ENCODE results near the gene ADAMTSL1.

The ADAMTSL1 gene

GRCh38 chr9:18666986-18667772 lies 193.2 kb downstream of the ADAMTSL1 start:
- Histone ChIP-seq H2AFZ (ENCODE audit: low read depth, low read length) (no peak overlapping the region), H3K4me2 (ENCODE audit: insufficient read depth, low read length) (no peak overlapping the region)
- DNase-seq: no peak

GRCh38 chr9:18668944-18669343 lies 195.0 kb downstream of the ADAMTSL1 start:
- no peak for TF ChIP-seq CTCF (IDR thresholded peaks at IDR 0.05; ENCODE audit: borderline replicate concordance, extremely low read depth, low read length, poor library complexity, severe bottlenecking)
- no peak for TF ChIP-seq EZH2 (IDR thresholded peaks at IDR 0.05; ENCODE audit: borderline replicate concordance, low read depth, low read length, severe bottlenecking)
- Histone ChIP-seq H4K20me1 (ENCODE audit: insufficient read depth, low read length) (no peaks in the 10 kb centered on the region), H3K4me1 (ENCODE audit: insufficient read depth, low read length) (no peaks in the 10 kb centered on the region), H3K27me3 (ENCODE audit: insufficient read depth, low read length, poor library complexity) (peaks cover 3% of the 10 kb centered on the region), H3K79me2 (ENCODE audit: insufficient read depth, low read length) (no peaks in the 10 kb centered on the region), H3K27ac (ENCODE audit: low read length) (no peak overlapping the region), H2AFZ (ENCODE audit: low read depth, low read length) (no peak overlapping the region), H3K9ac (ENCODE audit: low read depth, low read length) (no peak overlapping the region), H3K36me3 (ENCODE audit: insufficient read depth, low read length) (no peaks in the 10 kb centered on the region), H3K9me3 (ENCODE audit: insufficient read depth, low read length, severe bottlenecking) (no peaks in the 10 kb centered on the region), H3K4me2 (ENCODE audit: insufficient read depth, low read length) (no peak overlapping the region), H3K4me3 (ENCODE audit: low read depth in 1 of 2, low read length in 2 of 2) (no peak overlapping the region)
- no peak for DNase-seq
- no peak for ATAC-seq (ENCODE audit: insufficient read depth, low read depth)

More at GRCh38 chr9:18666986-18667772, 193.2 kb downstream of the ADAMTSL1 start:
- H3K27ac ChIP-seq (ENCODE audit: low read length): no peak overlapping the region
- H3K4me3 ChIP-seq (ENCODE audit: low read depth in 1 of 2, low read length in 2 of 2): no peak overlapping the region
- TF ChIP-seq CTCF (IDR thresholded peaks at IDR 0.05; ENCODE audit: borderline replicate concordance, extremely low read depth, low read length, poor library complexity, severe bottlenecking) (no peak), EZH2 (IDR thresholded peaks at IDR 0.05; ENCODE audit: borderline replicate concordance, low read depth, low read length, severe bottlenecking) (no peak)
- ATAC-seq (ENCODE audit: insufficient read depth, low read depth): no peak
- no peaks in the 10 kb centered on the region for H3K9me3 ChIP-seq (ENCODE audit: insufficient read depth, low read length, severe bottlenecking)
- no peaks in the 10 kb centered on the region for H3K36me3 ChIP-seq (ENCODE audit: insufficient read depth, low read length)
- H3K4me1 ChIP-seq (ENCODE audit: insufficient read depth, low read length): no peaks in the 10 kb centered on the region
- H4K20me1 ChIP-seq (ENCODE audit: insufficient read depth, low read length): no peaks in the 10 kb centered on the region
- no peak overlapping the region for H3K9ac ChIP-seq (ENCODE audit: low read depth, low read length)
- H3K27me3 ChIP-seq (ENCODE audit: insufficient read depth, low read length, poor library complexity): peaks cover 3% of the 10 kb centered on the region
- no peaks in the 10 kb centered on the region for H3K79me2 ChIP-seq (ENCODE audit: insufficient read depth, low read length)

- H3K27ac ChIP-seq (ENCODE audit: low read length): no peak overlapping the region
These were observed 198.8 kb downstream of the ADAMTSL1 start for GRCh38 chr9:18672706-18673105.

More at GRCh38 chr9:18672706-18673105, 198.8 kb downstream of the ADAMTSL1 start:
- H3K36me3 ChIP-seq (ENCODE audit: insufficient read depth, low read length): no peaks in the 10 kb centered on the region
- no peaks in the 10 kb centered on the region for H3K9me3 ChIP-seq (ENCODE audit: insufficient read depth, low read length, severe bottlenecking)
- H3K79me2 ChIP-seq (ENCODE audit: insufficient read depth, low read length): no peaks in the 10 kb centered on the region
- H3K4me3 ChIP-seq (ENCODE audit: low read depth in 1 of 2, low read length in 2 of 2): no peak overlapping the region
- TF ChIP-seq CTCF (IDR thresholded peaks at IDR 0.05; ENCODE audit: borderline replicate concordance, extremely low read depth, low read length, poor library complexity, severe bottlenecking) (no peak), EZH2 (IDR thresholded peaks at IDR 0.05; ENCODE audit: borderline replicate concordance, low read depth, low read length, severe bottlenecking) (no peak)
- no peak overlapping the region for H3K4me2 ChIP-seq (ENCODE audit: insufficient read depth, low read length)
- peaks cover 3% of the 10 kb centered on the region for H3K27me3 ChIP-seq (ENCODE audit: insufficient read depth, low read length, poor library complexity)
- ATAC-seq (ENCODE audit: insufficient read depth, low read depth) (no peak), DNase-seq (no peak)
- no peaks in the 10 kb centered on the region for H4K20me1 ChIP-seq (ENCODE audit: insufficient read depth, low read length)
- H3K9ac ChIP-seq (ENCODE audit: low read depth, low read length): no peak overlapping the region
- H3K4me1 ChIP-seq (ENCODE audit: insufficient read depth, low read length): no peaks in the 10 kb centered on the region
- no peak overlapping the region for H2AFZ ChIP-seq (ENCODE audit: low read depth, low read length)

All from DND-41 (cell line).